ENCODE data around the gene OR10H4.

- TF ChIP-seq CTCF (IDR thresholded peaks at IDR 0.05) (no peak), POLR2A (IDR thresholded peaks at IDR 0.05) (no peak)
Measured at GRCh38 chr19:15936950-15937349, 11.9 kb upstream of the OR10H4 start.
